ENCODE measurements around the gene PRKCG.

Gene PRKCG

GRCh38 chr19:53849237-53849676 lies 32.7 kb upstream of the PRKCG start:
- Histone ChIP-seq H3K4me3 (ENCODE audit: control insufficient read depth in 1 of 7, extremely low read depth in 1 of 7, insufficient read depth in 4 of 7, low read depth in 2 of 7, low read length in 6 of 7) (peak overlapping the region in 2 of 7 experiments; percentile 26 to 36), H3K27me3 (replicated peaks in 2 of 5; ENCODE audit: control insufficient read depth in 4 of 5, insufficient read depth in 5 of 5, low read length in 4 of 5) (peaks cover 0 to 23% (median 3%) of the 10 kb centered on the region in 5 experiments), H3K27ac (ENCODE audit: insufficient read depth in 1 of 2, low read depth in 1 of 2, low read length in 2 of 2, poor library complexity in 1 of 2, severe bottlenecking in 2 of 2) (no peak overlapping the region), H3K9me3 (ENCODE audit: control extremely low read depth in 1 of 5, control insufficient read depth in 4 of 5, insufficient read depth in 2 of 5, low read depth in 1 of 5, low read length in 4 of 5) (no peaks in the 10 kb centered on the region), H3K36me3 (ENCODE audit: control insufficient read depth in 4 of 4, insufficient read depth in 4 of 4, low read length in 3 of 4) (no peaks in the 10 kb centered on the region), H3K4me1 (ENCODE audit: control extremely low read depth in 1 of 4, control insufficient read depth in 4 of 4, insufficient read depth in 4 of 4, low read length in 3 of 4) (peaks cover 10 to 21% (median 13%) of the 10 kb centered on the region in 4 experiments)
- ChIA-PET CTCF (interaction anchor here (1.1 to 1.8 kb wide), 3 partner anchors 10 to 181 kb away, joined by 3 to 6 read pairs (median 5); no protein-coding TSS in a partner anchor), POLR2A (no interaction called here)
- 28% methylated on average over 11 of the region's 11 CpGs for WGBS (ENCODE audit: insufficient coverage)
- peak in 2 of 3 donors; percentile 61 to 66 for DNase-seq

GRCh38 chr19:53853707-53854106 lies 28.3 kb upstream of the PRKCG start:
- WGBS (ENCODE audit: insufficient coverage): 100% methylated on average over 1 of the region's 2 CpGs
- H3K4me1 ChIP-seq (ENCODE audit: control extremely low read depth in 1 of 4, control insufficient read depth in 4 of 4, insufficient read depth in 4 of 4, low read length in 3 of 4): peaks cover 10 to 21% (median 13%) of the 10 kb centered on the region in 4 experiments
- ChIA-PET POLR2A (interaction anchor here (1.3 to 1.9 kb wide), 2 partner anchors 15 to 20 kb away, joined by 4 to 9 read pairs; partner anchors contain the start of gene MYADM), CTCF (interaction anchor here (0.8 to 2.7 kb wide), 9 partner anchors 10 to 170 kb away, joined by 3 to 13 read pairs (median 4); partner anchors contain the start of gene MYADM)
- no peak for DNase-seq
- H3K9me3 ChIP-seq (ENCODE audit: control extremely low read depth in 1 of 5, control insufficient read depth in 4 of 5, insufficient read depth in 2 of 5, low read depth in 1 of 5, low read length in 4 of 5): no peaks in the 10 kb centered on the region
- H3K27ac ChIP-seq (ENCODE audit: insufficient read depth in 1 of 2, low read depth in 1 of 2, low read length in 2 of 2, poor library complexity in 1 of 2, severe bottlenecking in 2 of 2): no peak overlapping the region
- H3K27me3 ChIP-seq (replicated peaks in 2 of 5; ENCODE audit: control insufficient read depth in 4 of 5, insufficient read depth in 5 of 5, low read length in 4 of 5): peaks cover 0 to 11% (median 2%) of the 10 kb centered on the region in 5 experiments
- no peak overlapping the region for H3K4me3 ChIP-seq (ENCODE audit: control insufficient read depth in 1 of 7, extremely low read depth in 1 of 7, insufficient read depth in 4 of 7, low read depth in 2 of 7, low read length in 6 of 7)
- no peaks in the 10 kb centered on the region for H3K36me3 ChIP-seq (ENCODE audit: control insufficient read depth in 4 of 4, insufficient read depth in 4 of 4, low read length in 3 of 4)

DNA sequence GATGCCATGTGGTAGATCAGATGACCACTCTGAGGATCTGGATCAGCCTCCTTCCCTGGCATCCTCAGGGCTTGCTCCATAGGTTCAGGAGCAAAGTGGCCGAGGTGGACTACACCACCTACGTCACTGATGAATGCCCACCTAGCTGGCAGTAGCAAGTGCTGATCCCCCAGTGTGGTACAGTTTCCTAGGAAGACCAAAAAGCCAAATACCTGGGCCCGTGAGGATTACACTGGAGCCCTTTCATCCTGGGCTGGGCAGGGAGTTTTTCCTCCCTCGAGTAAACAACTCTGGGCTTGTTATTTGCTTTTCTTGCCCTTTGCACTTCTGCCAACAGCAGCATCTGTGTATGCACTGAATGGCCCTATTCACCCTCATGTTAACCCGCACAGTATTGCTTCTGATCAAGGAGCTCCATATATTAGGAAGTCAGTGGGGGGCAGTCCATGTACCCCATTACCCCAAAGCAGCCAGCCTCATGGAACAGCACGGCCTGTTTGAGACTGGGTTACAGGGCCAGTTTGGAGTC lies 17.6 kb upstream of the PRKCG start:
- 96% methylated on average over 6 of the region's 6 CpGs for WGBS (ENCODE audit: insufficient coverage)
- Histone ChIP-seq H3K27me3 (replicated peaks in 2 of 5; ENCODE audit: control insufficient read depth in 4 of 5, insufficient read depth in 5 of 5, low read length in 4 of 5) (no peaks in the 10 kb centered on the region), H3K4me1 (ENCODE audit: control extremely low read depth in 1 of 4, control insufficient read depth in 4 of 4, insufficient read depth in 4 of 4, low read length in 3 of 4) (peaks cover 5 to 32% (median 22%) of the 10 kb centered on the region in 4 experiments), H3K9me3 (ENCODE audit: control extremely low read depth in 1 of 5, control insufficient read depth in 4 of 5, insufficient read depth in 2 of 5, low read depth in 1 of 5, low read length in 4 of 5) (no peaks in the 10 kb centered on the region), H3K36me3 (ENCODE audit: control insufficient read depth in 4 of 4, insufficient read depth in 4 of 4, low read length in 3 of 4) (no peaks in the 10 kb centered on the region), H3K4me3 (ENCODE audit: control insufficient read depth in 1 of 7, extremely low read depth in 1 of 7, insufficient read depth in 4 of 7, low read depth in 2 of 7, low read length in 6 of 7) (no peak overlapping the region), H3K27ac (ENCODE audit: insufficient read depth in 1 of 2, low read depth in 1 of 2, low read length in 2 of 2, poor library complexity in 1 of 2, severe bottlenecking in 2 of 2) (no peak overlapping the region)
- no peak for DNase-seq
- POLR2A ChIA-PET: no interaction called here
- CTCF ChIA-PET: no interaction called here

- ChIA-PET CTCF (interaction anchor here (1.0 to 2.5 kb wide), 4 partner anchors 10 to 24 kb away, joined by 6 to 12 read pairs (median 8); no protein-coding TSS in a partner anchor), POLR2A (interaction anchor here (0.6 to 2.4 kb wide), 3 partner anchors 11 to 155 kb away, joined by 3 to 13 read pairs (median 4); no protein-coding TSS in a partner anchor)
- H3K27me3 ChIP-seq (replicated peaks in 2 of 5; ENCODE audit: control insufficient read depth in 4 of 5, insufficient read depth in 5 of 5, low read length in 4 of 5): no peaks in the 10 kb centered on the region
- no peaks in the 10 kb centered on the region for H3K9me3 ChIP-seq (ENCODE audit: control extremely low read depth in 1 of 5, control insufficient read depth in 4 of 5, insufficient read depth in 2 of 5, low read depth in 1 of 5, low read length in 4 of 5)
- 59% methylated on average over 7 of the region's 9 CpGs for WGBS (ENCODE audit: insufficient coverage)
- peak overlapping the region; percentile 94 to 99 for H3K27ac ChIP-seq (ENCODE audit: insufficient read depth in 1 of 2, low read depth in 1 of 2, low read length in 2 of 2, poor library complexity in 1 of 2, severe bottlenecking in 2 of 2)
- peak overlapping the region in 5 of 7 experiments; percentile 44 to 81 (median 65) for H3K4me3 ChIP-seq (ENCODE audit: control insufficient read depth in 1 of 7, extremely low read depth in 1 of 7, insufficient read depth in 4 of 7, low read depth in 2 of 7, low read length in 6 of 7)
- peaks cover 5 to 35% (median 25%) of the 10 kb centered on the region in 4 experiments for H3K4me1 ChIP-seq (ENCODE audit: control extremely low read depth in 1 of 4, control insufficient read depth in 4 of 4, insufficient read depth in 4 of 4, low read length in 3 of 4)
- DNase-seq: peak; percentile 50 to 78 (median 72)
- H3K36me3 ChIP-seq (ENCODE audit: control insufficient read depth in 4 of 4, insufficient read depth in 4 of 4, low read length in 3 of 4): no peaks in the 10 kb centered on the region
Observed at GRCh38 chr19:53865523-53865917, 16.5 kb upstream of the PRKCG start.

DNA sequence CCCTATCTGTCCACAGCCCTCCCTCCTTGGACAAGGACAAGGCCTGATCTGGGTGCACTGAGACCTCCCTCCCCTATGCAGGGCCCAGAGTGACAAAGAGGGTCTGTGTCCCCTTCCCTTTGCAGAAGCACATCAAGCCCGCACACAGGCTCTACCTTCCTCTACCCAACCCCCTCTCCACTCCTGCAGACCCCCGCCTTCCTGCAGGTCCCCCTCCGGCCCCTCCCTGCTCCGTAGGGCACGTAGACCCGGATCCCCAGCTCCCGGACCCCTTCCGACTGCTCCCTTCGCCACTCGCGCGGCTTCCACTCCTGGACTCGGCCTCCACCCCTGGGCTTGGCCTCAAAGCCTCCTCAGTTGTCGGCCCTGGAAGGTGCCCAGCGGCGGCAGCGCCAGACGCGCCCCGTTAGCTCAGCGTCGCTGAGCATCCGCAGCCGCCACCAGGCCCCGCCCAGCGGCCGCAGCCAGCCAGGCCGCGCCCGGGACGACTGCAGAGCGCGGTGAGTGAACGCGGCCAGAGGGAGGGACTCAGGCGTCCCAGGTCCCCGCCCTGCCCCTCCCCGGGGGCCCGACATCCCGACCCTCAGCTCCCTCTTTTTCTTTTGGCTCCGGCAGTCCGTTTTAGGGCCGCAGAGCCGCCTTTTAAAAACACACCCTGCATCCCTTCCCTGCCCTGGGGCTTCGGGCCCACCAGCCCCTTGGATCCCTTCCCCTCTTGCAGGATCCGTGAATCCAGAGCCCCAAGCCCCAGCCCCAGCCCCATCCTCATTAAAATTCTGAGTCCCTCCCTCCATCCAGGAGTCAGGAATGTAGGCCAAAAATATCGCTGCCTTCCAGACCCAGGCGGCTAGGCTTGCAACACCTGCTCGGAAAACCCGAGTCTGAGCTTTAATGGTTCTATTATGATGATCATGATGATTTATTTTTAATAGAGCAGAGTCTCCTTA lies 15.8 kb upstream of the PRKCG start:
- CTCF ChIA-PET: interaction anchor here (1.0 to 2.5 kb wide), 5 partner anchors 10 to 25 kb away, joined by 4 to 12 read pairs (median 7); no protein-coding TSS in a partner anchor
- H3K9me3 ChIP-seq (ENCODE audit: control extremely low read depth in 1 of 5, control insufficient read depth in 4 of 5, insufficient read depth in 2 of 5, low read depth in 1 of 5, low read length in 4 of 5): no peaks in the 10 kb centered on the region
- H3K4me1 ChIP-seq (ENCODE audit: control extremely low read depth in 1 of 4, control insufficient read depth in 4 of 4, insufficient read depth in 4 of 4, low read length in 3 of 4): peaks cover 5 to 42% (median 31%) of the 10 kb centered on the region in 4 experiments
- peak; percentile 72 to 78 (median 77) for DNase-seq
- POLR2A ChIA-PET: interaction anchor here (0.6 to 2.4 kb wide), 4 partner anchors 11 to 154 kb away, joined by 3 to 13 read pairs (median 4); no protein-coding TSS in a partner anchor
- 2% methylated on average over 36 of the region's 50 CpGs for WGBS (ENCODE audit: insufficient coverage)
- H3K27ac ChIP-seq (ENCODE audit: insufficient read depth in 1 of 2, low read depth in 1 of 2, low read length in 2 of 2, poor library complexity in 1 of 2, severe bottlenecking in 2 of 2): peak overlapping the region; percentile 94 to 99
- no peaks in the 10 kb centered on the region for H3K27me3 ChIP-seq (replicated peaks in 2 of 5; ENCODE audit: control insufficient read depth in 4 of 5, insufficient read depth in 5 of 5, low read length in 4 of 5)
- H3K4me3 ChIP-seq (ENCODE audit: control insufficient read depth in 1 of 7, extremely low read depth in 1 of 7, insufficient read depth in 4 of 7, low read depth in 2 of 7, low read length in 6 of 7): peak overlapping the region in 6 of 7 experiments; percentile 42 to 81 (median 65)
- H3K36me3 ChIP-seq (ENCODE audit: control insufficient read depth in 4 of 4, insufficient read depth in 4 of 4, low read length in 3 of 4): peaks cover 0 to 4% (median 0%) of the 10 kb centered on the region in 4 experiments

GRCh38 chr19:53866865-53867224 lies 15.2 kb upstream of the PRKCG start:
- H3K9me3 ChIP-seq (ENCODE audit: control extremely low read depth in 1 of 5, control insufficient read depth in 4 of 5, insufficient read depth in 2 of 5, low read depth in 1 of 5, low read length in 4 of 5): no peaks in the 10 kb centered on the region
- H3K4me1 ChIP-seq (ENCODE audit: control extremely low read depth in 1 of 4, control insufficient read depth in 4 of 4, insufficient read depth in 4 of 4, low read length in 3 of 4): peaks cover 5 to 47% (median 37%) of the 10 kb centered on the region in 4 experiments
- peak overlapping the region; percentile 20 to 81 (median 65) for H3K4me3 ChIP-seq (ENCODE audit: control insufficient read depth in 1 of 7, extremely low read depth in 1 of 7, insufficient read depth in 4 of 7, low read depth in 2 of 7, low read length in 6 of 7)
- 71% methylated on average over 9 of the region's 14 CpGs for WGBS (ENCODE audit: insufficient coverage)
- H3K36me3 ChIP-seq (ENCODE audit: control insufficient read depth in 4 of 4, insufficient read depth in 4 of 4, low read length in 3 of 4): peaks cover 0 to 7% (median 0%) of the 10 kb centered on the region in 4 experiments
- ChIA-PET POLR2A (interaction anchor here (1.5 to 2.4 kb wide), 2 partner anchors 10 to 12 kb away, joined by 4 to 13 read pairs; no protein-coding TSS in a partner anchor), CTCF (interaction anchor here (0.6 to 2.5 kb wide), 5 partner anchors 10 to 1338 kb away, joined by 3 to 12 read pairs (median 6); no protein-coding TSS in a partner anchor)
- H3K27ac ChIP-seq (ENCODE audit: insufficient read depth in 1 of 2, low read depth in 1 of 2, low read length in 2 of 2, poor library complexity in 1 of 2, severe bottlenecking in 2 of 2): peak overlapping the region; percentile 94 to 99
- no peak for DNase-seq
- H3K27me3 ChIP-seq (replicated peaks in 2 of 5; ENCODE audit: control insufficient read depth in 4 of 5, insufficient read depth in 5 of 5, low read length in 4 of 5): no peaks in the 10 kb centered on the region
